HTR-8/SVneo (cell line): ENCODE measurements around the gene RAC3.

ENCODE experiments used
- DNase-seq: peaks from one replicate; pipeline ENCODE4 v3.0.0; 2011; ENCODE audit warnings: low spot score, mixed read lengths; ENCODE audit not compliant: insufficient read length
- FAIRE-seq: peaks from 2 replicates; lab custom pipeline; 2011; peaks lifted over from hg19 to GRCh38; lab: Jason Lieb, UNC

RAC3 gene

DNA sequence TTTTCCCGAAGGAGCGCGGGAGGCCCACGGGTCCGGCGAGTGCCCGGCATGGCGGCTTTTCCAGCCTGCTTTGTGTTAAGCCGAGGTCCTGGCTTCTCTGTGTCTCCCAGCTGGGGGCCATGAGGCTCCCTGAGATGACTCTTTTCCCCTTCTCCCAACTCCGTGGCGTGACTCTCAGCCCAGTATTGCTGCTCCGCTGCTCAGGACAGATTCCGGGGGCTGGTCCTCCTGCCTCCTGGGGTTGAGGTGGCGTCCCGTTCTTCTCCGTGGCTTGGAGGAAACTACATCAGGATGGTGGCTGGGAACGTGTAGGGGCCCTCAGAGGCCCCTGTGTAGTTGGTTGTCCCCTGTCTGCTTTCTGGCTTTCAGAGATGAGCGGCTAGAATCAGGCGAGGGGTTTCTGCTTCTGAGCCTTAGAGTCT lies 21.2 kb downstream of the RAC3 start:
- DNase-seq (no peak), FAIRE-seq (no peak)

DNA sequence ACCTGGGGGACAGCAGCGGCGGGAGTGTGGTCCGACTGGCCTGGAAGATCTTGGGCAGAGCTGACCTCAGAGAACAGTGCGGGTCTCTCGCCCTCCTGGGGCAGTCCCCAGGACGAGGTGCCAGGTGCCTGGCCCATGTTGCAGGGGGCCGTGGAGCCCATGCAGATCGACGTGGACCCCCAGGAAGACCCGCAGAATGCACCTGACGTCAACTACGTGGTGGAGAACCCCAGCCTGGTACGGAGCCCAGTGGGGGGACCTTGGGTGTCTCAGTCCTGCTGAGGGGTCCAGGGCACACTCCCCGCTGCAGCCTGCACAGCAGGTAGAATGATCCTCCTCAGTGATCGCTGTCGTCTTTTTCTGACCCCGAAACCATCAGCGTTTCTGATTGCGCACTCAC lies 21.7 kb downstream of the RAC3 start:
- DNase-seq (no peak), FAIRE-seq (no peak)

DNA sequence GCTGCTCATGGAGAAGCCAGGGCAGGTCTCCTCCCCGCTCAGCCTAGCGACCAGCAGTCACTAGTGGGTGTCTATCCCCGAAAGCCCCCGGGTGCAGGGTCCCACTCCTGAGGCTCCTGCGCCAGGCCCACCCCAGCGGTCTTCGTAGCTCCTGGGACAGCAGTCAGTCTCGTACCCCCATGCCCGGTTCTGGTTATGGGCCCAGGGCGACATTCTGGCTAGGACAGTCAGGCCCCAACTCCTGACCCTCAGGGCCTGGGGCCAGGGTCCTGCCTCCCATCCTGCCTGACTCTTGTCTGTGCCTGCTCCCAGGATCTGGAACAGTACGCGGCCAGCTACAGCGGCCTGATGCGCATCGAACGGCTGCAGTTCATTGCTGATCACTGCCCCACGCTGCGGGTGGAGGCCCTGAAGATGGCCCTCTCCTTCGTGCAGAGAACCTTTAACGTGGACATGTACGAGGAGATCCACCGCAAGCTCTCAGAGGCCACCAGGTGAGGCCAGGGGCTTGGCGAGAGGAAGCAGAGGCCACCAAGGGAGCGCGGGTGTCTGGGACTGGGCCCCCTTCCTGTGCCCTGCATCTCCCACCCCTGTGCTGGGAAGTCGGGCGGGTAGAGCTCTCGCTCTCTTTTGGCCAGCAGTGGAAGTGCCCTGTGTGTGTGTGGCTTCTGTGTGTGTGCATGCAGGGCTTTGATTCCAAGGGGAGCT lies 22.2 kb downstream of the RAC3 start:
- no peak for DNase-seq
- no peak for FAIRE-seq

DNA sequence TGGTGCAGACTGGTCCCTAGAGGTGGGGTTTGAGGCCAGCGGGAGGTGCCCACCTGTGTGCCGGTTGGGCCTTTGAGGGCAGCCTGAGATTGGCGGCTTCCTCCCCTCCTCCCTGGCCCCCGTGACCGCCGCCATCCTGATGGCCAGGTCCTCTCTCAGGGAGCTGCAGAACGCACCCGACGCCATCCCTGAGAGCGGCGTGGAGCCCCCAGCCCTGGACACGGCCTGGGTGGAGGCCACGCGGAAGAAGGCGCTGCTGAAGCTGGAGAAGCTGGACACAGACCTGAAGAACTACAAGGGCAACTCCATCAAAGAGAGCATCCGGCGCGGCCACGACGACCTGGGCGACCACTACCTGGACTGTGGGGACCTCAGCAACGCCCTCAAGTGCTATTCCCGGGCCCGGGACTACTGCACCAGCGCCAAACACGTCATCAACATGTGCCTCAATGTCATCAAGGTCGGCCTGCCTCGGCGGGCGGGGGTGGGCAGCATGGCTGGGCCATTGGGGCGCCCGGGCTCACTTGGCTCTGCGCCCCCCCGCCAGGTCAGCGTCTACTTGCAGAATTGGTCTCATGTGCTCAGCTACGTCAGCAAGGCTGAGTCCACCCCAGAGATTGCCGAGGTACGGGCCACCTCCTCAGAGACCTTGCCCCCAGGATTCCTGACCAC lies 23.0 kb downstream of the RAC3 start:
- no peak for FAIRE-seq
- no peak for DNase-seq

DNA sequence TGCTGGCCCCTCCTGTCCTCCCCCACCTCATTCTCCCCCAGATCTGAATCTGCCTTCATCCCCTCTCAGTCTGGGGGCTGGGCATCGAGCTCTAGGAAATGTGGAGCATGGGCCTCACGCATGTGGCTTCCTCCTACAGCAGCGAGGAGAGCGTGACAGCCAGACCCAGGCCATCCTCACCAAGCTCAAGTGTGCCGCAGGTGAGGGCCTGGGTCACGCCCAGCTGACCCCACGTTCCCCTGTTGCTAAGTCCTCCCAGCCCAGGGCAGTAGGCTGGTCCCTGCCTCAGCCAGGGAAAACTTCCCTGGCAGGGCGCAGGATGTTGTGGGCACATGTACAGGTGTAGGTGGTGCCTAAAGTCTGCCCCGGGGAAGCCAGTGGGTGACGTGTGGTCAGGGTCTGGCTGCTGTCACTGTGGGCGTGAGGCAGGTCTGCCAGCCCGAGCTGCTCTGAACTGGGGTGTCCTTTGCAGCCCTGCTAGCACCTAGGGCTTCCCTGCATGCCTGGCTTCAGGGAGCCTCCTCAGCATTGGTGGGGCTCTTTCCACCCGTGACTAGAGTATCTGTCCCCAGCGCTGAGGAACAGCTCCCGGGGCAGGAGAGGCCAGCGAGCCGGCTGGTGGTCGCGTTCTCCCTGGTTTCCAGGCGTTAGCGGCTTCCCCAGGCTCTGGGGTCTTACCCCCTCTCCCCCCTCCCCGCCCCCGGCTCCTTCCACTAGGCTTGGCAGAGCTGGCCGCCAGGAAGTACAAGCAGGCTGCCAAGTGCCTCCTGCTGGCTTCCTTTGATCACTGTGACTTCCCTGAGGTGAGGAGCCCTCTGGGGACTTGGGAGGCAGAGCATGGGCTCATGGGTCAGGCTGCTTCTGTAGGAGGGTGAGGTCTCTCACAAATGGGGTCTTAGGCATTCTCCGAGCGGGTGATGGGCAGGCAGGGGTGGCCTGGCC lies 23.8 kb downstream of the RAC3 start:
- DNase-seq (no peak), FAIRE-seq (no peak)

DNA sequence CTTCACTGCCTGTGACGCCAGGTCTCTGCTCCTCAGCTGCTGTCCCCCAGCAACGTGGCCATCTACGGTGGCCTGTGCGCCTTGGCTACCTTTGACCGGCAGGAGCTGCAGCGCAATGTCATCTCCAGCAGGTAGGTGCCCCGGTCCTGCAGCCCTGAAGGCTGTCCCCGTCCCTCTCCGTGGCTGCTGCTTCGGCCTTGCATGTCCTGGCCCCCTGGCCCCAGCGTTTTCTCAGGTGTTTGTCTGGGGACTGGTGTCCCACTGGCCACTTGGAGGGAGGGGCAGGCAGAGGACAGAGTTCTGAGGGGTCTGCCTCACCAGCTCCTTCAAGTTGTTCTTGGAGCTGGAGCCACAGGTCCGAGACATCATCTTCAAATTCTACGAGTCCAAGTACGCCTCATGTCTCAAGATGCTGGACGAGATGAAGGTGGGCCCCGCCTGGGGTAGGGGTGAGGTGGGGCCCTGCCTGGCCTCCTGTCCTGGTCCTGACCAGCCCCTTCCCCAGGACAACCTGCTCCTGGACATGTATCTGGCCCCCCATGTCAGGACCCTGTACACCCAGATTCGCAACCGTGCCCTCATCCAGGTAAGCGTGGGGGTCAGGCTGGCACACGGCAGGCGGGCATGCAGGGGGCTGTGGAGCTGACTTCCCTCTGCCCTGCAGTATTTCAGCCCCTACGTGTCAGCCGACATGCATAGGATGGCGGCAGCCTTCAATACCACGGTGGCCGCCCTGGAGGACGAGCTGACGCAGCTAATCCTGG lies 24.7 kb downstream of the RAC3 start:
- DNase-seq (no peak), FAIRE-seq (no peak)

DNA sequence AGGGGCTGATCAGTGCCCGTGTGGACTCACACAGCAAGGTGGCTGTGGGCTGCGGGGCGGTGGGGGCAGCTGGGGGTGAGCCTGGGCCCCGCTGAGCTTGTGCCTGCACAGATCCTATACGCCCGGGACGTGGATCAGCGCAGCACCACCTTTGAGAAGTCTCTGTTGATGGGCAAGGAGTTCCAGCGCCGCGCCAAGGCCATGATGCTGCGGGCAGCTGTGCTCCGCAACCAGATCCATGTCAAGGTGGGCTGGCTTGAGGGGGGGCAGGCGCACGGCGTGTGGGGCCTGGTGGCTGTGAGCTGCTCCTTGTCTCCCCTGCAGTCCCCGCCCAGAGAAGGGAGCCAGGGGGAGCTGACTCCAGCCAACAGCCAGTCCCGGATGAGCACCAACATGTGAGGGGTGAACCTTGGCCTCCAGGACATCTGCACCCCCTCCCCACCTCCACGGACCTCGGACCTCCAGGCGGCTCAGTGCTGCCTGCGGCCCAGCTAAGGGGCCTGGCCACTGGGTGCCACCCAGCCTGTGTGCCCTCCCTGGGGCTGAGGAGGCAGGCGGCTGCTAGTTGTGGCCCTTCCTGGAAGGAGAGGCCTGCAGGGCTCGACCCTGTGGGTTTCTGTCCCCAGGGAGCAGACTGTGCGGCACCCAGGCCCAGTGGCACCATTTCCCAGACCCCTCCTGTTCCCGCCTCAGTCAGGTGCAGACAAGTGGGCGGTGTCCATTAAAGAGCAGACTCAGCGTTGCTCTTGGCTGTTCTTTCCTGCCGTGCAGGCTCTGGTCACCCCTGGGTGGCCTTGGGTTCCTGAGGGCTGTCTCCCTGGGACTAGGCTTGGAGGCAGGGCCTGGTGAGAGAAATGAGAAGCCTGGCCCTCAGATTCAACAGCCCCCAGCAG lies 25.5 kb downstream of the RAC3 start:
- no peak for FAIRE-seq
- DNase-seq, result no peak

DNA sequence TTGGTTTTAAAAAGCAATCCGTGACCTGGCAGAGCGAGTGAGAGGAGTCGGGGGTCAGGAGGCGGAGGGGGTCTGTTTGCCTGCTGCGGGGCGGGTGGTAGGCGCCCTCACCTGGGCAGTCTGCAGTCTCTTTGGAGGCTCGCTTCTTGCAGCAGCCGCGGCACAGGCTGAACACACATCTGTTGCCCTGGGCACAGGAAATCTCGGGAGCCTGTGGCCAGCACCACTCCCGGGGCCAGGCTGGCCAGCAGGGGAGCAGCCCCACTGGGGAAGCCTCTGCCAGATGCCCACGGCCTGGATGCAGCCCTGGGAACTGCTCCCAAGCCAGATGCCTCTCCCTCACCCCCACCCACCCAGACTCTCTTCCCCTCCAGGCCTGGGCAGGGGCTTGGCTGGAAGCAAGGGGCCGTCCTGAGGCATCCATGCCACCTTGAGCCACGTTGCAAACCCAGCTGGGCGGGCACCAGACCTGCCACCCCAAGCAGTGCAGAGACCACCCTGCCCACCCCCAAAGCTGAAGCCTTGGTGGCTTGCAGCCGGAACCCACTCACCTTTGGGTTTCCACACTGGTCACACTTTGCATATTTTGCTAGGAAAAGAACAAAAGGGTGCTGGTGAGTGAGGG lies 26.9 kb downstream of the RAC3 start:
- FAIRE-seq (no peak), DNase-seq (no peak)

DNA sequence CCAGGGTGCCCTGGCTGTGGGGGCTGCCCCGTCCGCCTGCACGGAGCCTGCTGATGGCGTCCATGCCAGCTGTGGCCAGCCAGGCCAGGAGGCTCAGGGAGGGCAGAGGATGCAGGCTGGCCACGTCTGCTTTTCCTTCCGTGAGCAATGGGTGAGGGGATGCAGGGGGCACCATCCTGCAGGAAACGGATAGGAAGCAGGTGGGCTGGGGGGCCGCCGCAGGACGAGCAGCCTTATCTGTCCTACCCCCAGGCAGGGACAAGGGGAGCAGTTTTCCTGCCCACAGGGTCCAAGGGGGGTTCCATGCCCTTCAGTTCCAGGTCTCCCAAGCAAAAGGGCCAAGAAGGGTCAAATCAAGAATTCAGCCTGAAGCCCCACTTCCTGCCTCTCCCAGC lies 27.4 kb downstream of the RAC3 start:
- FAIRE-seq (no peak), DNase-seq (no peak)

DNA sequence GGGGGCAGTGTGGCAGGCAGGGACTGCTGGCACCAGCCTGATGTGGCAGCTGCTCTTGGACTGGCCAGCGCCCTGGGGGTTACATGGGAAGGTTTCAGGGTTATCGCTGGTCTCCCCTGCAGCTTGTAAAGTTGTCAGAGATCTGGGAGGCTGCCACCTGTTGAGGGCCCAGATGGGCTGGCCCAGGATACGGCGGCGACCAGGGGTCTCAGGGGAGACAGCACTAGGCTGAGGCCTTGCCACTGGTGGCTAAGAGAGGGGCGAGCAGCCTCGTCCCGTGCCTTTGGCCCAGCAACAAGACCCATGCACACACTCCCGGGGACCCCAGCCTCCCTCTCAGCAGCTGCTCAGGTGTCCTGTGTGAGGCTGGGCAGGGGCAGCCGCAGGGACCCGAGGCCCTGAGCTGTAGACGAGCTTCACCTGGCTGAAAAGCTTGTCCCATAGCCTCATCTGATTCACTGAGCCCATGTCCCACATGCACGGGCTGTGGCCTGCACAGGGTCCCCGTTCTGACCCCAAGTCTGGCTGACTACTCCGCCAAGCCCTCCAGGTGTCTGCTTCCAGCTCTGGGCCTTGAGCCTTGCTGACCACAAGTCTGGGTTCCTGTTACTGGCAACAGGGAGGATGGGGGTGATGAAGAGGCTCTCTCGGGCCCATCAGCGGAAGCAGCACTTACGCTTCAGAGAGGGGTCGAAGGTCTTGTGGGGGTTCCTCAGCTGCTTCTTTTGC lies 28.0 kb downstream of the RAC3 start:
- no peak for DNase-seq
- FAIRE-seq, result no peak

DNA sequence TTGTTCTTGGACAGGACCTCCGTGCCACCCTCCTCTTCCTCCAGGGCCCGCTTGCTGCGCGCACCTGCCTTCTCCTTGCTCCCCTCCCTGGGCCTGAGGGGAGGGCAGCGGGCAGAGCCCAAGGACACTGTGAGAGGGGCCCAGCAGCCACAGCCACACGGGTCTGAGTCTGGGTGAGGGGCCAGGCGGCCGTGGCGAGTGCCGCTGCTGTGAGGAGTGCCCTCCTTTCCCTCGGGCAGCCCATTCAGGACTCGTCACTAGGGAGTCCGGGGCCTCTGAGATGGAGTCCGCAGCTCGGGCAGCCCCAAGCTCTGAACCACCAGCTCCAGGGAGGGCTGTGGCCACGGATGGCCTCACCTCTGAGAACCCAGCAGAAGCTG lies 28.5 kb downstream of the RAC3 start:
- DNase-seq (no peak), FAIRE-seq (no peak)

DNA sequence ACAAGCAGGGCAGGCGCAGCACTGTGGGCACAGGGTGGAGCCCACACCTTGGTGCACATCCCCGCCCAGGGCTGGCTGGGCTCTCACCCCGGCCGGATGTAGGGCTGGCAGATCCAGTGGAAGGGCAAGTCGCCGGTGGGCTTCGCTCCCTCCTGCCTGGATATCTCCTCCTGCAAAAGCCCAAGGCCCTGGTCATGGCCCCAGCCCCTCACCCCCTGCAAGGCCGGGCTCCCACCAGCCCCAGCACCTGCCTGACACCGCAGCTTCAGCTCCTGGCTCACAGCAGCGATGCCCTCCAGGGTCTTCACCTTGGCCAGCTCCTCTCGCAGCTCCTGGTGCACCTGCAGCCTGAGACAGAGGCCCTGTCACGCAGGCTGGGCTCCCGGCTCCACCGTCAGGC lies 29.1 kb downstream of the RAC3 start:
- FAIRE-seq (no peak), DNase-seq (no peak)

DNA sequence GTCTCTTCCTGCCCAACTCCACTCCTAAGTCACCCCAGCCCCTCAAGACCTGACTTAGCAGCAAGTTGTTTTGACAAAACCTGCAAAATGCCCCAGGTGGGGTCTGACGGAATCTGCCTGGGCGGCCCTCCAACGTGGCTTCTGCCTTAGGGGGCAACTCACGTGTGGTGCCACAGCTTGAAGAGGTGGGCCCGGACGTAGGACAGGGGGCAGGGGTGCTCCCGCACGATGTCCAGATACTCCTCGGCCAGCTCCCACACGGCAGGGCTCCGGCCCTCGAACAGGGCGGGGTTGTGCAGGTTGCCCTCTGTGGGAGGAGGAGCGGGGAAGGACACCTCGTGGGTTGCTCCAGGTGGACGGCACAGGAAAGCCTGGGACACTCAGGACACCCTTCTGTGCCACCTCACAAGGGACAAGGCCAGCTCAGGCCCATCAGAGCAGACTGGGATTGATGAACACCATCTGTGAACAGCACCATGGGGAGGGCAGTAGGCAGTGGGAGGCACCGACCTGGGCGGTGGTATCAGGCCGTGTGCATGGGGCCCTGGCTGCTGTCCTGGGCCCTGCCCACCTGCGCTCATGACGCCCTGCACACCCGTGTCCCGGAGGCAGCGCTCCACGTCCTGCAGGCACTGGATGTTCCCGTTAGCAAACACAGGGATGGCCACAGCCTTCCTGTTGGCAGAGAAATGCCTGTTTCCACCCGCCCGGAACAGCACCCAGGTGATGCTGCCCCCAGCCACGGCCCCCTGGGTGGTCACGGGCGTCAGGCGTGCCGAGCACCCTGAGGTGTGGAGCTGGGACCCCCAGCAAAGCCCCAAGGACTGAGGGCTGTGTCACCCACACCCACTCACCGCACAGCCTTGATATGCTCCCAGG lies 29.8 kb downstream of the RAC3 start:
- FAIRE-seq (no peak), DNase-seq (no peak)

DNA sequence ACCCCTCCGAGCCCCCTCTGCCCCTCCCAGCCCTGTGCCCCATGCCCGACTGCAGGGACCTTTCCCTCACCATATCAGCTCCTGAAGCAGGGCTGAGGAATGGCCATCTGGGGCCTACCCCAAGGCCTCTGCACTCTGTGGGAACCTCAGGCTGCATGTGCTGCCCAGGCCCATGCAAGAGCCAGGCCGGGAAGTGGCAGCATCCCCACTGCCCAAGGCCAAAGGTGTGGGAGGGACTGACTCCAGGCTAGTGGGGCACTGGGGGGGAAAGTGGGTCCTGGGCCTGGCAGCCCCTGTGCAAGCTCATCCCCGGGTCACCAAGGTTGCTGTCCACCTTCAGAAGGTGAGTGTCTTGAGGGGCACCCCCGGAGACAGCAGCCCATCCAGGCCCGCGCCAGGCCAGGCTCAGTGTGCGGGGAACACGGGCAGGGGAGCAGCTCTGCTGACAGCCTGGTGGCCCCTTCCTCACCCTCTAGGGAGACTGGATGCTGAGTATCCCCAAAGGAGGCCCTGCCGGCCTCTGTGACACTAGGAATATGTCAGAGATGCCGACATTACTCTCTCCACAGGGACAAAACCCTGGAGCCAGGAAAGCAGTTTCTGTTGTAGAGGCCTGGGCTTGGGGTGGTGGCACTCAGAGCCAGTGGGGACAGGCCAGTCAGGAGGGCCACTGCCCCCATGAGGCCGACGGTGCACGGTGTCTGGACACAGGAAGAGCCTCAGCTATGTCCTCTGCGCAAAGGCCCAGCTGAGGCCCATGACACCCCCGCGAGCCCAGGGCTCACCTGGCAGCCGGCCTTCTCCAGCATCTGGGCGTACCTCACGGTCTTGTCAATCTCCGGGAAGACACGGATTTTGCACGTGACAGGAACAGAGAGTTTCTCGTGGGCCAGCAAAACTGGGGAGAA lies 30.9 kb downstream of the RAC3 start:
- no peak for FAIRE-seq
- DNase-seq, result no peak

DNA sequence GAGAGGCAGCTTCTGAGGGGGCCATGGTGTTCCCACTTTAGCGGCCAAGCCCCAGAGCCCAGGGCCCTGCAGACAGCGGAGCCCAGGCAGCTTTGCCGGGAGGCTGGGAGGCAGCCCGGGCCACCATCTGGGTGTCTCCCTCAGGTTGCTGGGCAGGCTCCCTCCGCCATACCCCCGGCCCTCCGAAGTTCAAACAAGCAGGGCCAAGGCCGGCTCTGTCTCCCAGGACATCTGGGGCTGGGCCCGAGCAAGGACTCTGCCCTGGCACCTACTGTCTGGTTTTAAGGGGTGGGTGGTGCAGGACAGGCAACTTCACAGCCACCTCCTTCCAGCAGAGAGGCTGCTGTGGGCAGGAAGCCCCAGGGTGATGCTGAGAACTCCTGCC lies 31.5 kb downstream of the RAC3 start:
- no peak for DNase-seq
- FAIRE-seq, result no peak
